Mucosa of rectum (tissue), 2 donors: ENCODE measurements around the gene PIAS4.

ENCODE experiments used
- H3K27ac ChIP-seq, 2 donors: one replicate each; pipeline ENCODE4 v1.7.0; 2013; ENCODE audit warnings: inconsistent platforms in 2 of 2, low read depth in 2 of 2, low read length in 2 of 2
- H3K27me3 ChIP-seq, 2 donors: one replicate each; pipeline ENCODE4 v1.7.0; 2013; ENCODE audit warnings: low read length in 2 of 2; ENCODE audit not compliant: control insufficient read depth in 2 of 2, insufficient read depth in 2 of 2
- H3K36me3 ChIP-seq, 2 donors: one replicate each; pipeline ENCODE4 v1.7.0; 2013; ENCODE audit warnings: low read length in 2 of 2; ENCODE audit not compliant: control insufficient read depth in 2 of 2, insufficient read depth in 2 of 2
- H3K4me1 ChIP-seq, 2 donors: one replicate each; pipeline ENCODE4 v1.7.0; 2013; ENCODE audit warnings: low read length in 2 of 2, mild to moderate bottlenecking in 1 of 2; ENCODE audit not compliant: control insufficient read depth in 2 of 2, insufficient read depth in 2 of 2
- H3K4me3 ChIP-seq, 2 donors: one replicate each; pipeline ENCODE4 v1.7.0; 2013; ENCODE audit warnings: low read length in 2 of 2
- H3K9ac ChIP-seq, 2 donors: one replicate each; pipeline ENCODE4 v1.7.0; 2013; ENCODE audit warnings: low read length in 2 of 2, low read depth in 1 of 2, mild to moderate bottlenecking in 1 of 2
- H3K9me3 ChIP-seq, 2 donors: one replicate each; pipeline ENCODE4 v1.7.0; 2013; ENCODE audit warnings: low read length in 2 of 2; ENCODE audit not compliant: control insufficient read depth in 2 of 2
- donor health status: healthy.
- donor health status: Normal muscosa, but diverticular disease.

PIAS4 gene

DNA sequence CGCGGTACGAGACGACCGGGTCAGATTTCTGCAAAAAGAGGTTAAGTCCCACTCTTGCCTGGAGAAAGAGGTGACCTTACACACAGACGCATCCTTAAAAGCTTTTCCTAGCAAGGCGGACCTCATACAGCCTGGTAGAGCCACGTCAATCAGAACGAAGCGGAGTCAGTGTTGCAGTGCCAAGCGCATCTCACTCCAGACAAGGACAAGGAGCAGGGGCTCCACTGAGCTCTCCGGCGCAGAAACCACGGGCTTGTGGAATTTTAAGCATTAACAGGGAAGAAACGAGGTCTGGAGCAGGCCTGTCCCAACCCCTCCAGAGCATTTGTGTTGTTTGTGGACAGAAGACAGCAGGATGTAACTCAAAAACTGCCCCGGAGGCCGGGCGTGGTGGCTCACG is 29.4 kb upstream of the PIAS4 start:
- peaks cover 71 to 73% of the 10 kb centered on the region in 2 donors for H3K36me3 ChIP-seq
- H3K4me3 ChIP-seq: no peak overlapping the region
- no peaks in the 10 kb centered on the region for H3K27me3 ChIP-seq
- H3K9ac ChIP-seq: no peak overlapping the region
- no peaks in the 10 kb centered on the region for H3K9me3 ChIP-seq
- peaks cover 2 to 3% of the 10 kb centered on the region in 2 donors for H3K4me1 ChIP-seq
- no peak overlapping the region for H3K27ac ChIP-seq

DNA sequence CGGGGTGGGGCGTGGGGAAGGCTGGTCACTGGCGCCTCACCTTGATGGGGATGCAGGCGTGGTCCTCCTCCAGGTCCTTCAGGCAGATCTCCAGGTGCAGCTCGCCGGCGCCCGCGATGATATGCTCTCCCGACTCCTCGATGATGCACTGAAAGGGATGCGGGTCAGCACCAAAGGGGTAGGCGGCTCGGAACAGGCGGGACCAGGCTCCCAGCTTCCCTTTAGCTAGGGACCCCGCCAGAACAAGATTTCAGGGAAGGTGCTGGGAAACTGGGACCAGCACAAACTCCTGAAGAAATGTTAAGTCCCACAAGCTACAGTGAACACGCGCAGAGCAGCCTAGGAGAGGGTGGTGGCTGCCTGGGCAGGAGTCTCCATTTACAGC is 28.3 kb upstream of the PIAS4 start:
- Histone ChIP-seq H3K4me3 (no peak overlapping the region), H3K36me3 (peaks cover 82 to 84% of the 10 kb centered on the region in 2 donors), H3K27ac (no peak overlapping the region), H3K9me3 (no peaks in the 10 kb centered on the region), H3K4me1 (peaks cover 13 to 14% of the 10 kb centered on the region in 2 donors), H3K27me3 (no peaks in the 10 kb centered on the region), H3K9ac (no peak overlapping the region)

DNA sequence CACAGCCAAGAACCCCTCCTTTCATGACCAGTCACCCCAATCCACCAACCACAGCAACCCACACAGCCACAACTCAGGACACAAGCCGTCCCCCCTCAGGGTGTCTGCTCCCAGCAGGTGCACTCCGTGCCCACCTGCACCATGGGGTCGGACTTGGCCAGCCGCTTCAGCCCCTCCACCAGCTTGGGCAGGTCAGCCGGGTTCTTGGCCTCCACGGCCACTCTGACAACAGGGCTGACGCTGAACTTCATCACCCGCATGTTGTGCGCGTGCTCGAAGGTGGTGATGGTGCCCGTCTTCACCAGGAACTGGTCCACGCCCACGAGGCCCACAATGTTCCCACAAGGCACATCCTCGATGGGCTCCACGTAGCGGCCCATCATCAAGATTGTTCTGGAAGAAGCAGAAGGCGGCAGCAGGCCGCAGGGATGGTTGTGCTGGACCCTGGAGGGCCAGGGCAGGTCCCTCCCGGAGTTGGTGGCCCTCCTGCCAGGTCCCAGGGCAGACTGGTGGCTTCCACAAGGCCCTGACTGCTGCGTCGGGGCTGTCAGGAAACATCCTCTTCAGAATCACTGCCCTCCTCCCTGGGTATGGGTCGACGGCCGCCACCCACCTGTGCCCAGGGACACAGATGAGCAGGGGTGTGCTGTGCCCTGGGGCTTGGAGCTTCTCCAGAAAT is 27.7 kb upstream of the PIAS4 start:
- H3K4me1 ChIP-seq: peaks cover 14 to 17% of the 10 kb centered on the region in 2 donors
- H3K27ac ChIP-seq: no peak overlapping the region
- no peak overlapping the region for H3K4me3 ChIP-seq
- peaks cover 83 to 84% of the 10 kb centered on the region in 2 donors for H3K36me3 ChIP-seq
- no peaks in the 10 kb centered on the region for H3K9me3 ChIP-seq
- no peak overlapping the region for H3K9ac ChIP-seq
- H3K27me3 ChIP-seq: no peaks in the 10 kb centered on the region

DNA sequence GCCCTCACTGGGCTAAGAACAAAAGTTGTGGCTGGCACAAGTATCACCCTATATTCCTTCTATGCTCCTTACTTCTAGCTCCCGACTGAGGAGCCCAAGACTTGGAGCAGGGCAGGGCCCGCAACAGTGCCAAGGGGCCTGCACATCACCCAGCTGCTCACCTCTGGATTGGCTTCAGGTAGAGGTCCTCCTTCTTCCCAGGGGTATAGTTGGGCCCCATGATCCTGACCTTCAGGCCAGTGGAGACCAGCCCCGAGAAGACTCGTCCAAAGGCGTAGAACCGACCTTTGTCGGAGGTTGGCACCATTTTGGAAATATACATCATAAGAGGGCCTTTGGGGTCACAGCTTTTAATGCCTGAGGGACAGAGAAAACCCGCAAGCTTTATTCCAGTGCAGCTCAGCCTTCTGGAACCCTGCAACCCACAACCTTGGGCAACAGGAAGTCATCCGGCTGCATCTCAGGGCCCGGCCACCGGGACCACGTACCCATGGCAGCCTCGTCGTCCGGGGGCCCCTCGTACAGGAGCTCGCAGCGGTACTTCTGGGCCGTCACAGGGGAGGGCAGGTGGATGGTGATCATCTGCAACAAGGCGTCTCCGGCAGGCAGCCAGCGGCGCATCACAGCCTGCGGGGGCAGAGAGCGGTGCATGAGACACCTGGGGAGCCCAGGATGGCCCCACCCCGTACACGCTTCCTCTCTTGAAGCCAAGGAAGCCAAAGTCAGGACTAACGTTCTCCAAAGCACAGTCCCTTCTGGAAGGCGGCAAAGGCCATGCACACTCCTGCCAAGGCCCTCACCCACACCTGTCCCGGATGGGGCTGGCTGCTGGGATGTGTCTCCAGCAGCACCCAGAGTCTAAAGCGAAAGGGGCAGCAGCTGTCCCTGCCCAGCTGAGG is 26.9 kb upstream of the PIAS4 start:
- no peaks in the 10 kb centered on the region for H3K27me3 ChIP-seq
- no peak overlapping the region for H3K9ac ChIP-seq
- H3K9me3 ChIP-seq: no peaks in the 10 kb centered on the region
- H3K4me1 ChIP-seq: peaks cover 16 to 19% of the 10 kb centered on the region in 2 donors
- H3K36me3 ChIP-seq: peaks cover 81 to 82% of the 10 kb centered on the region in 2 donors
- H3K4me3 ChIP-seq: no peak overlapping the region
- H3K27ac ChIP-seq: no peak overlapping the region

DNA sequence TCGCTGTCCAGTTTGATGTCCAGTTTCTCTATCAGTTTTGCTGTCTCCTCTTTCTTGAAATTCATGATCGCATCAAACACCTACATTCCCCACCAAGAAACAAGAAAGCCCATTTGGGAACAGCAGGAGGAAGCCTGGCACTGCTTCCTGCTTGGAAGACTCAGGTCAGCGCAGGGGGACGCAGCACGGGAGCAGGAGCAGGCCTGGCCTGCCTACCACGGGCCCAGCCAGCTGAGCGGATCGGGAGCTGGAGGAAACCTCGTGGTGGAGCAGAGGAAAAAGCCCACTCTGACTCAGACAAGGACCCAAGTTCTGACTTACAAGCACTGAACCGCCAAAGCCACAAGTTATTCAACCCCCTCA is 26.2 kb upstream of the PIAS4 start:
- Histone ChIP-seq H3K9me3 (no peaks in the 10 kb centered on the region), H3K4me1 (peaks cover 23 to 25% of the 10 kb centered on the region in 2 donors), H3K9ac (no peak overlapping the region)

DNA sequence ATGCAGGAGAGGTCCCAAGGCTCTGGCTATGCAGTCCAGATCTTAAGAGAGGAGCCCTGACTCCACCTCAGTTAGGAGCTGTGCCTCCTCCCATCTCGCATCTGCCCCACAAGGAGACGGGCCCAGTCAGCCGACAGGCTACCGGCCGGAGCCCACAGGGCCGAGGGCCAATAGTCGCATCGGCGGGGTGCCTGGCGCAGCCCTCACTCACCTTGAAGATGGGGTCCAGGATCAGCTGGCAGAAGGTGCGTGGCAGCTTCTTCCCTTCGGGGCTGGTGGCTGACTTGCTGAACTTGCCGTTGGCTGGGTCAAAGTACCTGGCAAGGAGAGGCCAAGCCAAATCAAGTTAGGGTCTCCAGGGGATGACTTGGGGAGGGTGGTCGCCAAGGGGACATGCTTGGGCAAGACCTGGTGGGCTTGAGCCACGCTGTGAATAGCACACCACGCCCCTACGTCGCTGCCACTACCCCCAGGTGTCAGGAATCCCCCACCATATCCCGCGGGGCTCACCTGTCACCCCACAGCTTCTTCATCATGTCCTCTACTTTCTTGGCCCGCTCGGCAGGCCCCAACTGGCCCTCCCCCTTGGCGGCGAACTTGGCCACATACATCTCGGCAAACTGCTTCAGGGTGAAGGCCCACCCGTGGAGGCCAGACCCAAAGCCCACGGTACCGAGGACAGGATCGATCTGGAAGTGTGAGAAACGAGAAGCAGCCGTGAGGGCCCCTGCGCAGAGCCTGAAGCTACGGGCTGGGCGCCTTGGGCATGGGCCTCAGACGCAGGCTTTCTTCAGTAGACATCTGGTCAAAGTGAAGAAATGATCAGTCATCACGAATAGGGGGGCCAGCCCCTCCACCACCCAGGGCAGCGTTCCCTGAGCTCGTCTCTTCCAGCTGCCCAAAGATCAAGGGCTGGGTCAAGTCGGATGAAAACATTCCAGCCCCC is 25.5 kb upstream of the PIAS4 start:
- H3K36me3 ChIP-seq: peaks cover 69 to 70% of the 10 kb centered on the region in 2 donors
- H3K27me3 ChIP-seq: no peaks in the 10 kb centered on the region
- peaks cover 29 to 32% of the 10 kb centered on the region in 2 donors for H3K4me1 ChIP-seq
- no peak overlapping the region for H3K9ac ChIP-seq
- no peak overlapping the region for H3K27ac ChIP-seq
- H3K9me3 ChIP-seq: no peaks in the 10 kb centered on the region
- H3K4me3 ChIP-seq: no peak overlapping the region

More for the DNA sequence above, 26.2 kb upstream of the PIAS4 start:
- Histone ChIP-seq H3K4me3 (no peak overlapping the region), H3K36me3 (peaks cover 76% of the 10 kb centered on the region in 2 donors), H3K27me3 (no peaks in the 10 kb centered on the region), H3K27ac (no peak overlapping the region)

DNA sequence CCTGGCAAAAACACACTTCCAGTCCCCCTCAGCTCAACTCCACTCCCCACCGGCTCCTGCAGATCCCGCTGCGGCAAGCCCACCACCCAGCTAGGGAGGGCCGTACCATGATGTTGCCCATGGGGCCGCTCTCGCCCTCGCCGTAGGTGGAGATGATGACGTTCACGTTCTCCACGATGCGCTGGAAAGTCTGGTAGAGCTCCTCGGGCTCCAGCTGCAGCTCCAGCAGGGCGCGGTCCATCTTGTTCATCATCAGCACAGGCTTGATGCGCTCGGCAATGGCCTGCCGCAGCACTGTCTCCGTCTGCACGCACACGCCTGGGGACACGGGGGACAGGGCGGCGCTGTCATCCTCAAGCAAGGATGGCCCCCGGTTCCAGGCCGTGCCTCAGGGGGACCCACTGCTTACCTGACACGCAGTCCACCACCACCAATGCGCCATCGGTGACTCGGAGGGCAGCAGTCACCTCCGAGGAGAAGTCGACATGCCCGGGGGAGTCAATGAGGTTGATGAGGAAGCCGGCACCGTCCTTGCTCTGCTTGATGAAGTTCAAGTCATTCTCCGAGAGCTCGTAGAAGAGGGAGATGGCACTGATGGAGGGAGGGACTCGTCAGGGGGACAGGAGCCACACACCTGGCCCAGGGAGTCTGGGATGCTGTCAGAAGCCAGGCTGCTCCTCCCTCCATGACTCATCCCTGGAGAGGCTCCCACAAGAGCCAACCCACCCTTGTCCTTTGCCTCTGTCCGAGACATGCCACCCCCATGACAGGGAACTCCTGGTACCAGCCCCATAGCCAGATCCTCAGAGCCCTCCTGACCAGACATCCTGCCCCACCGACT is 24.6 kb upstream of the PIAS4 start:
- Histone ChIP-seq H3K9ac (peak overlapping the region in 1 of 2 donors; percentile 97), H3K27me3 (no peaks in the 10 kb centered on the region), H3K27ac (peak overlapping the region in 1 of 2 donors; percentile 95), H3K4me1 (peaks cover 36 to 38% of the 10 kb centered on the region in 2 donors), H3K4me3 (peak overlapping the region in 1 of 2 donors; percentile 99), H3K9me3 (no peaks in the 10 kb centered on the region), H3K36me3 (peaks cover 60 to 61% of the 10 kb centered on the region in 2 donors)

- Histone ChIP-seq H3K9ac (peak overlapping the region; percentile 97), H3K4me3 (peak overlapping the region; percentile 80 to 99), H3K27ac (peak overlapping the region; percentile 65 to 95), H3K36me3 (peaks cover 55% of the 10 kb centered on the region in 2 donors), H3K27me3 (no peaks in the 10 kb centered on the region), H3K4me1 (peaks cover 36 to 38% of the 10 kb centered on the region in 2 donors), H3K9me3 (no peaks in the 10 kb centered on the region)
These were observed 24.0 kb upstream of the PIAS4 start for GRCh38 chr19:3983542-3983914.

DNA sequence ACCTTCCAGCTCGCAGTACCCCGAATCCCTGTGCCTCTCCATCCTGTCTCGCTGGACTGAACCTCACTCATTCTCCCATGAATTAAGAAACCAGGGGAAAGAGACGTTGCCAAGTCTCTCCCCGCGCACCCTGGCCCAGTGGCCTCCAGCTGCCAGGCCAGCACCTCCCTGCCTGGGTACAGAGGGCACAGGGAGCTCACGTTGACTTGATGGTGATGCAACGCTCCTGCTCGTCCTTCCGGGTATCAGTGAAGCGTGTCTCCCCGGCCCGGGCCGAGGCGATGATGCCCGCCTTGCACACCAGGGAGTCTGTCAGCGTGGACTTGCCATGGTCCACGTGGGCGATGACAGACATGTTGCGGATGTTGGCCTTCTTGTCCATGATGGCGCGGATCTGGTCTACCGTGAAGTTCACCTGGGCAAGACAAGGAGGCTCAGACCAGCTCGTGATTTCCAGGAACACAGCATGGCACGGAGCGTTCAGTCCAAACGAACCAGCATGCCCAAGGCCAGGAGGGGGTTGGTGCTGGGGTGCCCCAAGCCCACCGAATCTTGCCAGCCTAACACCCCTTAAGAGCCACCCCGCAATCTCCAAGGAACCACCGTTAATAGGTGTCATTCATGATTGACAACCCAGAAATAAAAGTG is 23.5 kb upstream of the PIAS4 start:
- peak overlapping the region; percentile 95 to 96 for H3K27ac ChIP-seq
- peaks cover 36 to 38% of the 10 kb centered on the region in 2 donors for H3K4me1 ChIP-seq
- no peaks in the 10 kb centered on the region for H3K27me3 ChIP-seq
- H3K9me3 ChIP-seq: no peaks in the 10 kb centered on the region
- H3K4me3 ChIP-seq: peak overlapping the region; percentile 80 to 99
- peaks cover 52 to 53% of the 10 kb centered on the region in 2 donors for H3K36me3 ChIP-seq
- H3K9ac ChIP-seq: peak overlapping the region; percentile 97
